Lower lobe of right lung (tissue), 2 donors: Measurements from ENCODE around the gene PHACTR3. TPM values are rescaled to one million over a fixed set of nuclear protein-coding genes. Genes with fewer than 3 reads are reported as not detected.

Experiments used
- ATAC-seq, 2 donors: fragments of 200-7000 bp; cut with Tn5 transposase; one replicate each; pipeline ENCODE4 v1.9.1; 2020 to 2022; ENCODE audit warnings: mild to moderate bottlenecking in 2 of 2, moderate library complexity in 2 of 2
- DNase-seq: peaks from one replicate; pipeline ENCODE4 v3.0.0-alpha.2; 2020
- H3K27ac ChIP-seq: fragments of 200-600 bp; one replicate; pipeline ENCODE4 v1.8.0; 2022
- H3K27me3 ChIP-seq: fragments of 200-600 bp; one replicate; pipeline ENCODE4 v1.8.0; 2022; ENCODE audit warnings: low read depth
- H3K36me3 ChIP-seq: fragments of 200-600 bp; one replicate; pipeline ENCODE4 v1.8.0; 2022; ENCODE audit warnings: mild to moderate bottlenecking
- H3K4me1 ChIP-seq: fragments of 200-600 bp; one replicate; pipeline ENCODE4 v1.8.0; 2022
- H3K4me3 ChIP-seq: fragments of 200-600 bp; one replicate; pipeline ENCODE4 v1.8.0; 2022; ENCODE audit warnings: mild to moderate bottlenecking
- H3K9me3 ChIP-seq: fragments of 200-600 bp; one replicate; pipeline ENCODE4 v1.8.0; 2022
- CTCF ChIP-seq: fragments of 200-600 bp; IDR thresholded peaks from one replicate; pipeline ENCODE4 v1.8.0; 2022; ENCODE audit warnings: antibody characterized with exemption, mild to moderate bottlenecking
- intact Hi-C: fragments of 100-400 bp; cut with DNase I; formaldehyde crosslinking; loops from one replicate; pipeline ENCODE4 v1.11.0; 2022
- total RNA-seq: library from RNA; stranded (reverse); fragmentation: NEBNext Ultra II Directional; extraction: Animal tissue kit (Norgen Biotek cat#: 25700); gene quantifications from one replicate; pipeline ENCODE4 v1.2.1, GENCODE V29; 2021
- donor health status: DM: no; HTN: yes; CAD: no; lungs with severe emphysema.

The PHACTR3 gene
- total RNA-seq, 1 donor from 2014 or later, result 9.0 TPM

- TF ChIP-seq CTCF, result no peak
- intact Hi-C loops, result no loop called here
- DNase-seq, result no peak
- no peaks in the 10 kb centered on the region for H3K4me1 ChIP-seq
- no peak for ATAC-seq
- no peak overlapping the region for H3K4me3 ChIP-seq
- H3K27ac ChIP-seq, result no peak overlapping the region
- H3K9me3 ChIP-seq, result no peaks in the 10 kb centered on the region
- H3K36me3 ChIP-seq, result no peaks in the 10 kb centered on the region
- H3K27me3 ChIP-seq, result peaks cover 5% of the 10 kb centered on the region
Observed at GRCh38 chr20:59683181-59683580, 78.8 kb downstream of the PHACTR3 start.

GRCh38 chr20:59684685-59685242, 80.4 kb downstream of the PHACTR3 start:
- ATAC-seq (no peak), DNase-seq (no peak)
- no peak for TF ChIP-seq CTCF
- peaks cover 5% of the 10 kb centered on the region for H3K27me3 ChIP-seq
- no peaks in the 10 kb centered on the region for H3K9me3 ChIP-seq
- H3K27ac ChIP-seq, result no peak overlapping the region
- H3K4me1 ChIP-seq, result no peaks in the 10 kb centered on the region
- H3K4me3 ChIP-seq, result no peak overlapping the region
- intact Hi-C loops, result no loop called here
- H3K36me3 ChIP-seq, result no peaks in the 10 kb centered on the region

DNA sequence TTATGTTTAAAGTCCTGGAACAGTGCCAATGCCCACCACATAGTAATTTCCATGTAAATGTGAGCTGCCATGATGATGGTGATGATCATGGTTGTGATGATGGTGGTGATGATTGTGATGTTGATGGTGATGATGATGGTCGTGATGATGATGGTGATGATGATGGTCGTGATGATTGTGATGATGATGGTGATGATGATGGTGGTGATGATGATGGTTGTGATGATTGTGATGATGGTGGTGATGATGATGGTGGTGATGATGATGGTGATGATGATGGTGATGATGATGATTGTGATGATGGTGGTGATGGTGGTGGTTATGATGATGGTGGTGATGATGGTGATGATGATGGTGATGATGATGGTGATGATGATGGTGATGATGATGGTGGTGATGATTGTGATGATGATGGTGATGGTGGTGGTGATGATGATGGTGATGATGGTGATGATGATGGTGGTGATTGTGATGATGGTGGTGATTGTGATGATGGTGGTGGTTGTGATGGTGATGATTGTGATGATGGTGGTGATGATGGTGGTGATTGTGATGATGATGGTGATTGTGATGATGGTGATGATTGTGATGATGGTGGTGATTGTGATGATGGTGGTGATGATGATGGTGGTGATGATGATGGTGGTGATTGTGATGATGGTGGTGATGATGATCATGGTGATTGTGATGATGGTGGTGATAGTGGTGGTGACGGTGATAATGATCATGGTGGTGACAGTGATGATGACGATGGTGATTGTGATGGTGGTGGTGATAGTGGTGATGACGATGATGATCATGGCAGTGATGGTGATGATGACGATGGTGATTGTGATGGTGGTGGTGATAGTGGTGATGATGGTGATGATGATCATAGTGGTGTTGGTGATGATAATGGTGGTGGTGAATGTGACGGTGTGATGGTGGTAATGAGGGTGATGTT, 82.3 kb downstream of the PHACTR3 start:
- TF ChIP-seq CTCF, result no peak
- Histone ChIP-seq H3K27ac (no peak overlapping the region), H3K4me1 (no peaks in the 10 kb centered on the region), H3K4me3 (no peak overlapping the region), H3K27me3 (peaks cover 9% of the 10 kb centered on the region), H3K36me3 (no peaks in the 10 kb centered on the region), H3K9me3 (no peaks in the 10 kb centered on the region)
- intact Hi-C loops, result no loop called here
- no peak for ATAC-seq
- no peak for DNase-seq

GRCh38 chr20:59688356-59688755, 84.0 kb downstream of the PHACTR3 start:
- Histone ChIP-seq H3K27me3 (peaks cover 7% of the 10 kb centered on the region), H3K36me3 (no peaks in the 10 kb centered on the region), H3K4me3 (no peak overlapping the region), H3K4me1 (no peaks in the 10 kb centered on the region), H3K27ac (no peak overlapping the region), H3K9me3 (no peaks in the 10 kb centered on the region)
- DNase-seq, result no peak
- intact Hi-C loops, result no loop called here
- TF ChIP-seq CTCF, result no peak
- ATAC-seq, result no peak

DNA sequence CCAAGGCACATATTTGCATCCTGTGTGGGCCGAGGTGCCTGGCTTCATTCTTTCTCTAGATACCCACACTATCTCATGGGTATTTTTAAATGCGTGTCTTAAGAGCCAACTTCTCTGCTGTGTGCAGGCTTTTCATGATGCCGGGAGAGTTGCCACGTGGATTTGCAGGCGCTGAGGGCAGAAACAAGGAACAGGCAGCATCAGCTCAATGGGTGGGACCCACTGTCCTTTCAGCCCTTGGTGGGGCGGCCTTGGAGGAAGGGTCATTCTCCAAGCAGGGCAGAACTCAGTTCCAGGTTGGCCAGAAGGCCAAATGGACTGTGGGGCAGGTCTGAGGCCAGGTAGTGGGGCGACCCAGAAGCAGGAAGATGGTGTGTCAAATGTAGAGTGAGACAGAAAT, 84.7 kb downstream of the PHACTR3 start:
- H3K4me3 ChIP-seq, result no peak overlapping the region
- H3K27me3 ChIP-seq, result peaks cover 7% of the 10 kb centered on the region
- no peak overlapping the region for H3K27ac ChIP-seq
- no peak for ATAC-seq
- intact Hi-C loops, result no loop called here
- no peak for TF ChIP-seq CTCF
- no peaks in the 10 kb centered on the region for H3K36me3 ChIP-seq
- no peaks in the 10 kb centered on the region for H3K4me1 ChIP-seq
- no peaks in the 10 kb centered on the region for H3K9me3 ChIP-seq
- DNase-seq, result no peak
